ENCODE measurements around the gene ELOB. TPM values are rescaled to one million over a fixed set of nuclear protein-coding genes. Genes with fewer than 3 reads are reported as not detected.

ELOB gene
- total and polyA plus RNA-seq, 2 of the 13 experiments (the other 11 are each of a cell fraction or from before 2014, with no cell fraction given), result 208 to 225 TPM

GRCh38 chr16:2777231-2777902, at the start of gene ELOB (continued):
- TF ChIP-seq ZNF318 (CRISPR knock-in tag; IDR thresholded peaks at IDR 0.05) (no peak), ZNF503 (CRISPR knock-in tag; IDR thresholded peaks at IDR 0.05) (no peak), ZNF543 (CRISPR knock-in tag; IDR thresholded peaks at IDR 0.05) (no peak; the same call in 1 of the 2 replicates), ZNF264 (CRISPR knock-in tag; IDR thresholded peaks at IDR 0.05) (no peak), ELF4 (CRISPR knock-in tag; IDR thresholded peaks at IDR 0.05; ENCODE audit: borderline replicate concordance) (no peak), ZNF678 (CRISPR knock-in tag; IDR thresholded peaks at IDR 0.05) (no peak), ELF1 (CRISPR knock-in tag; IDR thresholded peaks at IDR 0.05) (no peak; the same call in 1 of the 2 replicates), THAP9 (CRISPR knock-in tag; IDR thresholded peaks at IDR 0.05; ENCODE audit: borderline replicate concordance) (peak; percentile 99), FUBP1 (CRISPR knock-in tag; IDR thresholded peaks at IDR 0.05; ENCODE audit: borderline replicate concordance) (no peak), MIER2 (CRISPR knock-in tag; IDR thresholded peaks at IDR 0.05) (peak; percentile 10; the same call in 1 of the 2 replicates), CSRNP1 (CRISPR knock-in tag; IDR thresholded peaks at IDR 0.05) (no peak)

All from HepG2 (cell line).